H1 (cell line): ENCODE data around the gene SLC28A1.

Experiments
- CTCF ChIP-seq, 3 experiments: IDR thresholded peaks; 1 replicate in 2 of 3; 2 replicates in 1 of 3; pipeline versions ENCODE4 v1.5.1 to v1.6.1; 2011; ENCODE audit warnings: low read length in 3 of 3, mild to moderate bottlenecking in 3 of 3, inconsistent platforms in 2 of 3, low read depth in 1 of 3, moderate library complexity in 1 of 3; ENCODE audit not compliant: insufficient read depth in 1 of 3; ENCODE audit errors: control extremely low read depth in 1 of 3
- EZH2 ChIP-seq: fragments of 200-600 bp; sonication (generic); IDR thresholded peaks from 2 replicates; pipeline ENCODE4 v1.7.1; 2012; ENCODE audit warnings: low read depth, mild to moderate bottlenecking, moderate library complexity, low read length, inconsistent platforms; ENCODE audit not compliant: severe bottlenecking
- SRF ChIP-seq: IDR thresholded peaks from 2 replicates; pipeline ENCODE4 v1.6.1; 2011; ENCODE audit warnings: mild to moderate bottlenecking, low read depth, low read length, moderate library complexity

GRCh38 chr15:84928843-84929168, 44.3 kb downstream of the SLC28A1 start:
- TF ChIP-seq EZH2 (no peak), CTCF (IDR thresholded peaks at IDR 0.05; ENCODE audit: control extremely low read depth in 1 of 3, insufficient read depth in 1 of 3, low read depth in 1 of 3, low read length in 3 of 3) (no peak), SRF (no peak)
